Liver (tissue), 9 donors: ENCODE data around the gene DHCR7. TPM values are rescaled to one million over a fixed set of nuclear protein-coding genes. Genes with fewer than 3 reads are reported as not detected.

ENCODE experiments used
- DNase-seq: peaks from one replicate; pipeline ENCODE4 v3.0.0-alpha.2; 2017; ENCODE audit warnings: low spot score
- H3K27ac ChIP-seq, 2 donors: one replicate each; pipeline ENCODE4 v1.7.0; 2013; ENCODE audit warnings: inconsistent platforms in 2 of 2, low read length in 2 of 2, control low read depth in 1 of 2, low read depth in 1 of 2, mild to moderate bottlenecking in 1 of 2
- H3K27me3 ChIP-seq, 4 donors: one replicate each; pipeline versions ENCODE4 v1.6.1 to v1.7.0; 2013; ENCODE audit warnings: low read length in 3 of 4, inconsistent platforms in 1 of 4, mild to moderate bottlenecking in 1 of 4, moderate library complexity in 1 of 4; ENCODE audit not compliant: control insufficient read depth in 4 of 4, insufficient read depth in 4 of 4
- H3K36me3 ChIP-seq, 4 donors: one replicate each; pipeline versions ENCODE4 v1.6.1 to v1.7.0; 2013; ENCODE audit warnings: low read length in 3 of 4, mild to moderate bottlenecking in 3 of 4, low read depth in 1 of 4, moderate library complexity in 1 of 4; ENCODE audit not compliant: control insufficient read depth in 4 of 4, insufficient read depth in 3 of 4
- H3K4me1 ChIP-seq, 4 donors: one replicate each; pipeline versions ENCODE4 v1.6.1 to v1.7.0; 2013; ENCODE audit warnings: low read length in 3 of 4, mild to moderate bottlenecking in 3 of 4, moderate library complexity in 1 of 4; ENCODE audit not compliant: control insufficient read depth in 4 of 4, insufficient read depth in 4 of 4
- H3K4me3 ChIP-seq, 3 donors: one replicate each; pipeline versions ENCODE4 v1.6.1 to v1.7.0; 2013; ENCODE audit warnings: low read length in 3 of 3, control low read depth in 1 of 3, low read depth in 1 of 3, mild to moderate bottlenecking in 1 of 3
- H3K9ac ChIP-seq, 2 donors: one replicate each; pipeline ENCODE4 v1.7.0; 2013; ENCODE audit warnings: low read length in 2 of 2, mild to moderate bottlenecking in 2 of 2, moderate library complexity in 2 of 2, control low read depth in 1 of 2, low read depth in 1 of 2
- H3K9me3 ChIP-seq, 4 donors: one replicate each; pipeline versions ENCODE4 v1.6.1 to v1.7.0; 2013; ENCODE audit warnings: low read length in 3 of 4; ENCODE audit not compliant: control insufficient read depth in 4 of 4
- ATF3 ChIP-seq: IDR thresholded peaks from 2 replicates; pipeline ENCODE4 v1.6.1; 2016; ENCODE audit warnings: antibody characterized with exemption
- CTCF ChIP-seq: fragments of 150-350 bp; IDR thresholded peaks from 2 replicates; pipeline ENCODE4 v1.5.1; 2017; ENCODE audit warnings: improper control_type of control experiment, low read depth, low read length; ENCODE audit not compliant: missing input control
- EGR1 ChIP-seq, 2 donors: IDR thresholded peaks; 2 replicates each; pipeline ENCODE4 v1.6.1; 2016 to 2018; ENCODE audit warnings: antibody characterized with exemption in 2 of 2, low read depth in 2 of 2
- FOXA1 ChIP-seq: IDR thresholded peaks from 2 replicates; pipeline ENCODE4 v1.6.1; 2016; ENCODE audit warnings: antibody characterized with exemption
- FOXA2 ChIP-seq: IDR thresholded peaks from 2 replicates; pipeline ENCODE4 v1.6.1; 2016; ENCODE audit warnings: antibody characterized with exemption
- GABPA ChIP-seq, 2 donors: IDR thresholded peaks in 1 of 2; conservative IDR thresholded peaks in 1 of 2; 2 replicates each; pipeline ENCODE4 v1.6.1; 2016; ENCODE audit warnings: antibody characterized with exemption in 2 of 2, mild to moderate bottlenecking in 1 of 2, moderate library complexity in 1 of 2
- HNF4A ChIP-seq, 2 donors: conservative IDR thresholded peaks; 2 replicates each; pipeline ENCODE4 v1.6.1; 2016; ENCODE audit warnings: antibody characterized with exemption in 2 of 2, mild to moderate bottlenecking in 2 of 2
- HNF4G ChIP-seq: IDR thresholded peaks from 2 replicates; pipeline ENCODE4 v1.6.1; 2016; ENCODE audit warnings: antibody characterized with exemption
- JUND ChIP-seq, 2 donors: IDR thresholded peaks; 2 replicates each; pipeline ENCODE4 v1.6.1; 2016; ENCODE audit warnings: antibody characterized with exemption in 2 of 2
- NR2F2 ChIP-seq: IDR thresholded peaks from 2 replicates; pipeline ENCODE4 v1.6.1; 2016; ENCODE audit warnings: antibody characterized with exemption
- RAD21 ChIP-seq, 2 donors: IDR thresholded peaks; 2 replicates each; pipeline ENCODE4 v1.6.1; 2016; ENCODE audit warnings: antibody characterized with exemption in 2 of 2, mild to moderate bottlenecking in 2 of 2
- REST ChIP-seq: IDR thresholded peaks from 2 replicates; pipeline ENCODE4 v1.6.1; 2016; ENCODE audit warnings: antibody characterized with exemption, mild to moderate bottlenecking
- RXRA ChIP-seq, 2 donors: IDR thresholded peaks; 2 replicates each; pipeline ENCODE4 v1.6.1; 2017 to 2018; ENCODE audit warnings: antibody characterized with exemption in 2 of 2, mild to moderate bottlenecking in 1 of 2
- SP1 ChIP-seq: IDR thresholded peaks from 2 replicates; pipeline ENCODE4 v1.6.1; 2018; ENCODE audit warnings: antibody characterized with exemption, mild to moderate bottlenecking
- TAF1 ChIP-seq: conservative IDR thresholded peaks from 2 replicates; pipeline ENCODE4 v1.6.1; 2016; ENCODE audit warnings: antibody characterized with exemption, mild to moderate bottlenecking
- YY1 ChIP-seq: IDR thresholded peaks from 2 replicates; pipeline ENCODE4 v1.6.1; 2016; ENCODE audit warnings: antibody characterized with exemption, mild to moderate bottlenecking
- ZBTB33 ChIP-seq: IDR thresholded peaks from 2 replicates; pipeline ENCODE4 v1.6.1; 2016; ENCODE audit warnings: antibody characterized with exemption
- WGBS: extraction: QIAGEN DNeasy Blood & Tissue Kit; methylation state at CpG from one replicate; pipeline ENCODE4 v1.1.7; 2013; 5-methylcytosine and 5-hydroxymethylcytosine counted together
- polyA plus RNA-seq, 2 donors: library from polyadenylated mRNA; stranded (reverse) in 1 of 2; unstranded in 1 of 2; fragments of 200-250 nt in 1 of 2; fragments of >200 nt in 1 of 2; fragmentation: Nextera tagmentation in 1 of 2; extraction: Ambion mirVana in 1 of 2; gene quantifications; one replicate each; pipeline versions ENCODE4 v1.2.1 to v1.2.3, GENCODE V29; 2013 to 2015
- total RNA-seq, 2 donors: library from RNA; depleted of rRNA; stranded (reverse); fragments of >200 nt; gene quantifications; one replicate each; pipeline ENCODE4 v1.2.3, GENCODE V29; 2014
- TF ChIP-seq, protein P1 (sequence below): IDR thresholded peaks from 2 replicates; pipeline ENCODE4 v1.6.1; 2016; ENCODE audit warnings: antibody characterized with exemption
- donor health status: healthy.
- donor health status: healthy.
- donor health status: healthy.
- donor health status: healthy.
- donor health status: healthy.

Gene DHCR7
- total and polyA plus RNA-seq, 4 donors, result 56.9 to 224 (median 172) TPM

DNA sequence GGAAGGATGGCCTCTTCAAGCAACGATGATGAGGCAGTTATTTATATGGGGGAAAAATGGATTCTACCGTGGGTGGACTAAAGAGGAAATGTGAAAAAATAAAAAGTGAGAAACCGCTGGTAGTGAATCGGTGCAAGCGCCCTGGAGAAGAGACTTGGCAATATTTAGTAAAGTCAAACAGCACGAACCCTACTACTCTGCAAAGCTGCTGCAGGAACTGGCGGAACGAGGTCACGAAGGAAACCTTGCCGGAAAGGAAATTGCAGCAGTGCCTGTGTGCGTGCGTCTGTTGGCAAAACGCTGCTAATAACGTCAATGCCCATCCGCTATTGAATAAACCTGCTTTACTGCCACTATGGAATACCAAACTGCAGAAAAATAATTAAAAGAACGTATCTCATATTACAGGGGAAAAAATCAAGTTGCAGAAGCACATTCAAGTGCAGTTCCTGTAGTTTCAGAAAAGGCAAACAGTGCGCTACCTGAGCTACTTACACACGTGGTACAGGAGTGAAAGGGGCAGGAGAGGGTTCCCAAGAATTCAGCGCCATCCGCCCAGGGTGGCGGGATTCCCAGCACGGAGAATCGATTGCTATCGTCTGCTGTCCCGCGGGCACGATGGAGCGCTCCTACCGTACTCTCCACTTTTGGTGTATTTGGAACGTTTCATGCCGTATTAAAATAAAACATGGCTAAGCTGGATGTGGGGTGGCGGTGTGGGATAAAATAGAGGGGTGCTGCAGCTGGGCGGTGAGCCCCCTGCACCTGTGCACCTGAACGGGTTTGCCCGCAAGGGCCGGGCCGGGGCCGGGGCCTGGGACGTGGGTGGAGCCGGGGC lies 4.2 kb upstream of the DHCR7 start:
- no peaks in the 10 kb centered on the region for H3K27me3 ChIP-seq
- TF ChIP-seq FOXA1 (peak; percentile 13), GABPA (IDR thresholded peaks at IDR 0.05 in 1 of 2, conservative IDR thresholded peaks at IDR 0.05 in 1 of 2) (no peak), HNF4A (conservative IDR thresholded peaks at IDR 0.05) (peak in 1 of 2 donors; percentile 5), EGR1 (IDR thresholded peaks at IDR 0.05; ENCODE audit: low read depth in 2 of 2) (peak in 1 of 2 donors; percentile 34), RXRA (IDR thresholded peaks at IDR 0.05) (peak in 1 of 2 donors; percentile 25), ATF3 (no peak), RAD21 (IDR thresholded peaks at IDR 0.05) (peak in 1 of 2 donors; percentile 4), NR2F2 (peak; percentile 36), JUND (IDR thresholded peaks at IDR 0.05) (peak in 1 of 2 donors; percentile 6), HNF4G (no peak), SP1 (peak; percentile 40), ZBTB33 (no peak), CTCF (no peak), REST (no peak), TAF1 (no peak), FOXA2 (no peak), YY1 (no peak)
- TF ChIP-seq, protein P1, sequence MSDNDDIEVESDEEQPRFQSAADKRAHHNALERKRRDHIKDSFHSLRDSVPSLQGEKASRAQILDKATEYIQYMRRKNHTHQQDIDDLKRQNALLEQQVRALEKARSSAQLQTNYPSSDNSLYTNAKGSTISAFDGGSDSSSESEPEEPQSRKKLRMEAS, result no peak
- peaks cover 0 to 19% (median 18%) of the 10 kb centered on the region in 4 donors for H3K36me3 ChIP-seq
- DNase-seq, result no peak
- H3K9ac ChIP-seq, result peak overlapping the region; percentile 17 to 68
- peak overlapping the region; percentile 50 to 74 (median 74) for H3K4me3 ChIP-seq
- H3K4me1 ChIP-seq, result peaks cover 10 to 44% (median 26%) of the 10 kb centered on the region in 4 donors
- WGBS, result 1% methylated on average over 40 of the region's 40 CpGs
- H3K9me3 ChIP-seq, result no peaks in the 10 kb centered on the region
- peak overlapping the region; percentile 92 to 96 for H3K27ac ChIP-seq
